Stromal cell of bone marrow (primary cell): Measurements from ENCODE around the gene INTS3.
"Not testable (repeated sequence)": the region's sequence is repeated elsewhere in the genome, so short reads cannot be mapped to it uniquely, and the experiment has no call there.

Source experiments
- DNase-seq: peaks from one replicate; pipeline ENCODE4 v3.0.0-alpha.2; 2012; ENCODE audit warnings: low read depth

The INTS3 gene

GRCh38 chr1:153698923-153699714 lies 28.7 kb upstream of the INTS3 start:
- DNase-seq, result no peak

GRCh38 chr1:153699768-153700167 lies 28.1 kb upstream of the INTS3 start:
- no peak for DNase-seq

GRCh38 chr1:153705484-153705883 lies 22.4 kb upstream of the INTS3 start:
- no peak for DNase-seq

- DNase-seq, result no peak
Measured at GRCh38 chr1:153711026-153711425, 16.8 kb upstream of the INTS3 start.

- not testable (repeated sequence) for DNase-seq
Measured at GRCh38 chr1:153716211-153716610, 11.6 kb upstream of the INTS3 start.

GRCh38 chr1:153717330-153717729 lies 10.5 kb upstream of the INTS3 start:
- DNase-seq, result no peak

- DNase-seq, result no peak
Measured at GRCh38 chr1:153723687-153724086, 4.2 kb upstream of the INTS3 start.

GRCh38 chr1:153724634-153725033 lies 3.2 kb upstream of the INTS3 start:
- not testable (repeated sequence) for DNase-seq

GRCh38 chr1:153728305-153729066 lies 636 bp downstream of the INTS3 start:
- no peak for DNase-seq

- DNase-seq, result no peak
Measured at GRCh38 chr1:153730468-153730988, 2.7 kb downstream of the INTS3 start.

GRCh38 chr1:153733970-153734369 lies 6.1 kb downstream of the INTS3 start:
- no peak for DNase-seq

GRCh38 chr1:153734396-153735089 lies 6.7 kb downstream of the INTS3 start:
- DNase-seq, result no peak

- DNase-seq, result no peak
Measured at GRCh38 chr1:153735090-153735420, 7.2 kb downstream of the INTS3 start.

GRCh38 chr1:153741986-153742385 lies 14.1 kb downstream of the INTS3 start:
- no peak for DNase-seq

- DNase-seq, result no peak
Measured at GRCh38 chr1:153742411-153743142, 14.7 kb downstream of the INTS3 start.

- DNase-seq, result no peak
Measured at GRCh38 chr1:153745417-153745816, 17.6 kb downstream of the INTS3 start.

GRCh38 chr1:153746174-153746573 lies 18.3 kb downstream of the INTS3 start:
- no peak for DNase-seq

- DNase-seq, result no peak
Measured at GRCh38 chr1:153748903-153749302, 21.1 kb downstream of the INTS3 start.

GRCh38 chr1:153749408-153750005 lies 21.7 kb downstream of the INTS3 start:
- peak; percentile 69 for DNase-seq

GRCh38 chr1:153750026-153750995 lies 22.5 kb downstream of the INTS3 start:
- DNase-seq, result no peak
